ENCODE results near the gene GPRC5C.
"Not testable (repeated sequence)": the region's sequence is repeated elsewhere in the genome, so short reads cannot be mapped to it uniquely, and the experiment has no call there.

GPRC5C gene

GRCh38 chr17:74403512-74404137, 28.3 kb upstream of the GPRC5C start:
- DNase-seq (ENCODE audit: insufficient read length, low spot score) (no peak), FAIRE-seq (no peak)
- TF ChIP-seq TAF1 (IDR thresholded peaks at IDR 0.05; ENCODE audit: low read depth, low read length): no peak
- TF ChIP-seq POLR2AphosphoS5 (IDR thresholded peaks at IDR 0.05; ENCODE audit: low read depth, low read length): no peak
- no peak for TF ChIP-seq POU2F2 (IDR thresholded peaks at IDR 0.05; ENCODE audit: low read depth, low read length)
- no peak for TF ChIP-seq POLR2A (IDR thresholded peaks at IDR 0.05; ENCODE audit: low read depth, low read length)
- TF ChIP-seq SPI1 (IDR thresholded peaks at IDR 0.05; ENCODE audit: low read depth, low read length): no peak
- TF ChIP-seq PAX5 (IDR thresholded peaks at IDR 0.05; ENCODE audit: insufficient read depth, low read length, severe bottlenecking): no peak

GRCh38 chr17:74404218-74404617, 27.7 kb upstream of the GPRC5C start:
- no peak for TF ChIP-seq POLR2AphosphoS5 (IDR thresholded peaks at IDR 0.05; ENCODE audit: low read depth, low read length)
- TF ChIP-seq POU2F2 (IDR thresholded peaks at IDR 0.05; ENCODE audit: low read depth, low read length): no peak
- TF ChIP-seq PAX5 (IDR thresholded peaks at IDR 0.05; ENCODE audit: insufficient read depth, low read length, severe bottlenecking): no peak
- TF ChIP-seq SPI1 (IDR thresholded peaks at IDR 0.05; ENCODE audit: low read depth, low read length): no peak
- no peak for TF ChIP-seq TAF1 (IDR thresholded peaks at IDR 0.05; ENCODE audit: low read depth, low read length)
- TF ChIP-seq POLR2A (IDR thresholded peaks at IDR 0.05; ENCODE audit: low read depth, low read length): no peak
- no peak for DNase-seq (ENCODE audit: insufficient read length, low spot score)
- FAIRE-seq: no peak

DNA sequence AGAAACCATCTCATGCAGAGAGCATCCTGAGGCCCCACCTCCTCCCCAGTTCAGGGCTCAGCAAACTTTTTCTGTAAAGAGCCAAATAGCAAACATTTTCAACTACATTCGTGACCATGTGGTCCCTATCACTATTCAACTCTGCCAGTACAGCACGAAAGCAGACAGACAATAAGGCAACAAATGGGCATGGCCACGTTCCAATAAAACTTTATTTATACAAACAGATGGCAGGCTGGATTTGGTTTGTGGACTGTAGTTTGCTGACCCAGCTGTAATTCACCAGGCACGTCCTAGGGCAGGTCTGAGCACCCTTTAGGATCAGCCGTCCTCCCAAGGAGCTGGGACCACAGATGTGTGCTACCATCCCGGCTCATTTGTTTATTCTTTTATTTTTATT, 27.1 kb upstream of the GPRC5C start:
- FAIRE-seq: no peak
- no peak for DNase-seq (ENCODE audit: insufficient read length, low spot score)
- TF ChIP-seq TAF1 (IDR thresholded peaks at IDR 0.05; ENCODE audit: low read depth, low read length): no peak
- no peak for TF ChIP-seq POLR2AphosphoS5 (IDR thresholded peaks at IDR 0.05; ENCODE audit: low read depth, low read length)
- no peak for TF ChIP-seq POU2F2 (IDR thresholded peaks at IDR 0.05; ENCODE audit: low read depth, low read length)
- no peak for TF ChIP-seq POLR2A (IDR thresholded peaks at IDR 0.05; ENCODE audit: low read depth, low read length)
- TF ChIP-seq PAX5 (IDR thresholded peaks at IDR 0.05; ENCODE audit: insufficient read depth, low read length, severe bottlenecking): no peak

DNA sequence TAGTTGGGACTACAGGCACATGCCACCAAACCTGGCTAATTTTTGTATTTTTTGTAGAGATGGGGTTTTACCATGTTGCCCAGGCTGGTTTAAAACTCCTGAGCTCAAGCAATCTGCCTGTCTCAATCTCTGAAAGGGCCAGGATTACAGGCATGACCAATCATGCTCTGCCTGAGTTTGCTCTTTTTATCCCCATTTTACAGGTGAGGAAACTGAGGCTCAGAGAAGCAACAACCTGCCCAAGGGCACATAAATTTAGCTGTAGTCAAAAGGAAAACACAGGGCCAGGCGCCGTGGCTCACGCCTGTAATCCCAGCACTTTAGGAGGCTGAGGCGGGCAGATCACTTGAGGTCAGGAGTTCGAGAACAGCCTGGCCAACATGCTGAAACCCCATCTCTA, 26.6 kb upstream of the GPRC5C start:
- not testable (repeated sequence) for FAIRE-seq; DNase-seq (ENCODE audit: insufficient read length, low spot score)

DNA sequence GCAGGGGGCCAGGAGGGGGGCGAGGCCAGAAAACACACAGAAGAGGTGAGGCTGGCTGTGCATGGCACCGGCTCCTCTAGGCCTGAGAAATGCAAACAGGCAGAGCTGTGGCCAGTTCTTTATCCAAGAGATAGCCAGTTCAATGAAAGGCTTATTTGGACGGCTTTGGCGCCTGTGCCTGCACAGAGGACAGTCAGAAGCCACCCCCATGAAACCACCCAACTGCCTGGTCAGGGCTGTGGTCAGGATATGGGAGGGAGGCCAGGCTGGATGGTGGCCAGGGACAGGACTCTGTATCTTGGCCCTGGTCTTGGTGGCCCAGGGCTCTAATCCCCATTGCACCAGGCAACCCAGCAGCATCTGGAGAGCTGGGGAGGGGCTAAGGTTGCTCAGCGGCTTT, 24.5 kb upstream of the GPRC5C start:
- TF ChIP-seq POU2F2 (IDR thresholded peaks at IDR 0.05; ENCODE audit: low read depth, low read length): no peak
- FAIRE-seq (no peak), DNase-seq (ENCODE audit: insufficient read length, low spot score) (no peak)

DNA sequence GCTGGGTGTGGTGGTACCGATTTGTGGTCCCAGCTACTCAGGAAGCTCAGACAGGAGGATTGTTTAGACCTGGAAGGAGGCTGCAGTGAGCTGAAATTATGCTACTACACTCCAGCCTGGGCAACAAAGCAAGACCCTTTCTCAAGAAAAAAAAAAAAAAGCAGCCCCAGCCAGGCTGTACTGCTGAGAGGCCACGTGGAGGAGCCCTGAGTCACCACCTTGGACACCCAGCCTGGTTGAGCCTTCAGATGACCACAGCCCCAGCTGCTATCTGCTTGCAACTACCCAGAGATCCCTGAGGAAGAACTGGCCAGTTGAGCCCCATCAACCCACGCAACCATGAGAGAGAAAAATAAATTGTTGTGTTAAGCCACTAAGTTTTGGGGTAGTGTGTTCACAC, 23.6 kb upstream of the GPRC5C start:
- no peak for DNase-seq (ENCODE audit: insufficient read length, low spot score)
- no peak for FAIRE-seq
- TF ChIP-seq TAF1 (IDR thresholded peaks at IDR 0.05; ENCODE audit: low read depth, low read length) (no peak), POU2F2 (IDR thresholded peaks at IDR 0.05; ENCODE audit: low read depth, low read length) (no peak), SPI1 (IDR thresholded peaks at IDR 0.05; ENCODE audit: low read depth, low read length) (no peak), POLR2AphosphoS5 (IDR thresholded peaks at IDR 0.05; ENCODE audit: low read depth, low read length) (no peak), PAX5 (IDR thresholded peaks at IDR 0.05; ENCODE audit: insufficient read depth, low read length, severe bottlenecking) (no peak), POLR2A (IDR thresholded peaks at IDR 0.05; ENCODE audit: low read depth, low read length) (no peak)

DNA sequence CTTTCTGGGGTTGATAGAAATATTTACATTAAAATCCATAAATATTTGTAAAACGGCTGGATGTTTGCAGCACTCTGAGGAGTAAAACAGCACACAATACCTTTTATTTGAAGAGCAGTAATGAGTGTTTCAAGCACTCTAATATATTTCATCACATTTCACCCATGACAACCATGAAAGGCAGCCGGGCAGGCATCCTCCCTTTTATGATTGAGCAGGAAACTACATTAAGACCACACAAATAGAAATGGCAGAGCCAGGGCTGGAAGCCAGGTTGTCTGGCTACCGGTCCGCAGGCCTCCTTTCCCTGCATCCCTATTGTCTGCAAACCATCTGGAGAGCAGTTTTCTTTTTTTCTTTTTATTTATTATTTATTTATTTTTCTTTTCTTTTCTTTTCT, 23.1 kb upstream of the GPRC5C start:
- TF ChIP-seq POLR2AphosphoS5 (IDR thresholded peaks at IDR 0.05; ENCODE audit: low read depth, low read length): no peak
- no peak for TF ChIP-seq TAF1 (IDR thresholded peaks at IDR 0.05; ENCODE audit: low read depth, low read length)
- no peak for TF ChIP-seq SPI1 (IDR thresholded peaks at IDR 0.05; ENCODE audit: low read depth, low read length)
- no peak for TF ChIP-seq POU2F2 (IDR thresholded peaks at IDR 0.05; ENCODE audit: low read depth, low read length)
- TF ChIP-seq PAX5 (IDR thresholded peaks at IDR 0.05; ENCODE audit: insufficient read depth, low read length, severe bottlenecking): no peak
- no peak for TF ChIP-seq POLR2A (IDR thresholded peaks at IDR 0.05; ENCODE audit: low read depth, low read length)
- no peak for FAIRE-seq
- no peak for DNase-seq (ENCODE audit: insufficient read length, low spot score)

- DNase-seq (ENCODE audit: insufficient read length, low spot score) (no peak), FAIRE-seq (no peak)
- TF ChIP-seq POU2F2 (IDR thresholded peaks at IDR 0.05; ENCODE audit: low read depth, low read length) (no peak), PAX5 (IDR thresholded peaks at IDR 0.05; ENCODE audit: insufficient read depth, low read length, severe bottlenecking) (no peak), SPI1 (IDR thresholded peaks at IDR 0.05; ENCODE audit: low read depth, low read length) (no peak), POLR2A (IDR thresholded peaks at IDR 0.05; ENCODE audit: low read depth, low read length) (no peak), POLR2AphosphoS5 (IDR thresholded peaks at IDR 0.05; ENCODE audit: low read depth, low read length) (no peak), TAF1 (IDR thresholded peaks at IDR 0.05; ENCODE audit: low read depth, low read length) (no peak)
Observed at GRCh38 chr17:74410001-74410443, 21.9 kb upstream of the GPRC5C start.

GRCh38 chr17:74412581-74412980, 19.3 kb upstream of the GPRC5C start:
- TF ChIP-seq POU2F2 (IDR thresholded peaks at IDR 0.05; ENCODE audit: low read depth, low read length) (no peak), TAF1 (IDR thresholded peaks at IDR 0.05; ENCODE audit: low read depth, low read length) (no peak)
- FAIRE-seq: no peak

DNA sequence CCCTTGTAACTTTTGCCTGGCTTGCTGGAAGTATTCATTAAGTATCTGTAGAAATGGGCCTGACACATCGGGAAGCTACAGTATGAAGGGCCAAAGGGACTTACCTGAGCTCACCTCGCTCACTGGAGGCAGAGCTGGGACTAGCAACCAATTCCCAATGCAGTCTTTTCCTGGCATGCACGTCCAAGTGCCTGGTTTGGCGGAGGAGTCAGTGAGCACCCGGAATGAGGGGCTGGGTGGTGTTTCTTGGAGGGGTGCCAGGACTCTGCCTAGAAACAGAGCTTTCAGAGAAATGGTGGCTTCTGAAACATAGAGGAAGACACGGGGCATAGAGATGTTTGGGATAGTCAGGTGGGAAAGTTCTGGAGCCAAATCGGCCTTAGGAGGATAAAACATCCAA, 18.4 kb upstream of the GPRC5C start:
- DNase-seq (ENCODE audit: insufficient read length, low spot score): no peak

More at GRCh38 chr17:74412581-74412980, 19.3 kb upstream of the GPRC5C start:
- no peak for DNase-seq (ENCODE audit: insufficient read length, low spot score)

GRCh38 chr17:74414510-74414909, 17.4 kb upstream of the GPRC5C start:
- FAIRE-seq: peak; percentile 60

More for the DNA sequence above, 18.4 kb upstream of the GPRC5C start:
- FAIRE-seq: no peak
- no peak for TF ChIP-seq POLR2A (IDR thresholded peaks at IDR 0.05; ENCODE audit: low read depth, low read length)
- no peak for TF ChIP-seq PAX5 (IDR thresholded peaks at IDR 0.05; ENCODE audit: insufficient read depth, low read length, severe bottlenecking)
- no peak for TF ChIP-seq TAF1 (IDR thresholded peaks at IDR 0.05; ENCODE audit: low read depth, low read length)
- no peak for TF ChIP-seq POLR2AphosphoS5 (IDR thresholded peaks at IDR 0.05; ENCODE audit: low read depth, low read length)

More at GRCh38 chr17:74414510-74414909, 17.4 kb upstream of the GPRC5C start:
- DNase-seq (ENCODE audit: insufficient read length, low spot score): no peak
- TF ChIP-seq TAF1 (IDR thresholded peaks at IDR 0.05; ENCODE audit: low read depth, low read length) (no peak), SPI1 (IDR thresholded peaks at IDR 0.05; ENCODE audit: low read depth, low read length) (peak; percentile 15; the same call in 1 of the 2 replicates), POLR2AphosphoS5 (IDR thresholded peaks at IDR 0.05; ENCODE audit: low read depth, low read length) (no peak), POLR2A (IDR thresholded peaks at IDR 0.05; ENCODE audit: low read depth, low read length) (no peak), PAX5 (IDR thresholded peaks at IDR 0.05; ENCODE audit: insufficient read depth, low read length, severe bottlenecking) (no peak), POU2F2 (IDR thresholded peaks at IDR 0.05; ENCODE audit: low read depth, low read length) (no peak)
